ENCODE data around the gene RNF5.

GRCh38 chr6:32129297-32130088, 48.7 kb upstream of the RNF5 start:
- no peak for TF ChIP-seq POLR2A (IDR thresholded peaks at IDR 0.05; ENCODE audit: low read length)
- TF ChIP-seq GATA1 (IDR thresholded peaks at IDR 0.05; ENCODE audit: low read depth, low read length), result no peak

All from erythroblast (primary cell).